ENCODE measurements around the gene ZNF586.
"Not testable (repeated sequence)": the region's sequence is repeated elsewhere in the genome, so short reads cannot be mapped to it uniquely, and the experiment has no call there.

Gene ZNF586

DNA sequence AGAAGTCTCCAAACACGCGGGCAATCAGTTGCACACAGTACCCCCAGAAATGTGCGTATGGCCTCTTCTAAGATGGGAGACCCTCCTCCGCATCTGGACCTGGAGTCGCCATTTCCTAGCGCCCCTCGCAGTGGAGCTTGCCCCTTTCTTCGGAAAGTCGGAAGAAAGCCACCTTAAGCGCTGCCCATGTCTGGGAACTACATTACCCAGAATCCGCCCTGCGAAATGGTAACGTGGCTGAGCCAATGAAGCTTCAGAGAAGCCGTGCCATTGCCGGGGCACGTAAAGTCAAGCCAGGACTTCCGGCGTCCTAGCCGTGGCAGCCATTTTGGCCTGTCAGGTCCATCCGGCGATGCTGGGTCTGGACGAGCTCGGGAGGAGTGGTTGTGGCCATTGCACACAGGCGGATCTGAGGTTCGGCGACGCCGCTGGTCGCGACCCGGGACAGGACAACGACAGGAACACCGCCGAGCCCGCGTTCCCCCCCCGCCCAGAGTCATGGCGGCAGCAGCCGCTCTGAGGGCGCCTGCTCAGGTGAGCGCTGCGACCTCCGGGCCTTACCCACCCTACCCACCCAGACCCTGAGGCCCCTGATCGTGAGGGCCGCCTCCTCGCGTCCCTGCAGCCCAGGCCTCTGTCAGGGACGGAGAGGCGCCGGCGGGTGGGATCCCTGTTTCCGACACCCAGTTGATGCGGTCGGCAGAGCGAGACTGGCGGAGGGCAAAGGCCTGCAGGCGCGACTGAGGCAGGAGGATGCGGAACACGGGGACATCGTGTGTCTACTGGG lies at the start of gene ZNF586:
Gene ZNF586, plus strand, starts transcription at position 332 of the 787 bp plus-strand sequence. Its CDS starts 167 bp downstream, at position 499.
- peak; percentile 71 to 86 (median 80) for DNase-seq

DNA sequence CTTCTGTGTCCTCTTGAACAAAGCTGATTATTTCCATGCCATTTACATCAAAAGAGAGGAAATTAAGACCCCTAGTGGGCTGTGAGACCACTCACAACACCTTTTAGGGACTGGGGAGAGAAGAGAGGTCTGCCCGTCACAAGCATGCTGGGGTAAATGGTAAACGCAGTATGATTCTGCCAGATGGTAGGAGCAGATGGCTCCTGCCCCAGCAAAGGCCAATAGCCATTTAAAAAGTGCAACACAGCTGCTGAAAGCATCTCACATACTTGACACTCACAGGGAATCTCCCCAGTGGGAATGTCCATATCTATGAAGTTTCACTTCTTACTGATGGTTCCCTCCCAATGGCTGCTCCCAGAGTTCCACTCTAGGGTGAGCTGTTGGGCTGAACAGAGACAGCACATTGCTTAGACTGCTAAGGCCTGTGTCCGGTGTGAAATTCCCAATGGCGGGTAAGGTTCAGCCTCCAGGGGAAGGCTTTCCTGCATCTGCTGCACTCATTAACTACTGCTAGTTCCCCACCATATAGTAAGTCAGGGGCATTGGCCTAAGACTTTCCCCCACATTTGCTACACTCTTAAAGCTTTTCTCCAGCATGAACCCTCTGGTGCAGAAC lies 49.5 kb upstream of the ZNF586 start:
- no peak for DNase-seq

GRCh38 chr19:57720878-57721277 lies 48.6 kb upstream of the ZNF586 start:
- no peak for DNase-seq

DNA sequence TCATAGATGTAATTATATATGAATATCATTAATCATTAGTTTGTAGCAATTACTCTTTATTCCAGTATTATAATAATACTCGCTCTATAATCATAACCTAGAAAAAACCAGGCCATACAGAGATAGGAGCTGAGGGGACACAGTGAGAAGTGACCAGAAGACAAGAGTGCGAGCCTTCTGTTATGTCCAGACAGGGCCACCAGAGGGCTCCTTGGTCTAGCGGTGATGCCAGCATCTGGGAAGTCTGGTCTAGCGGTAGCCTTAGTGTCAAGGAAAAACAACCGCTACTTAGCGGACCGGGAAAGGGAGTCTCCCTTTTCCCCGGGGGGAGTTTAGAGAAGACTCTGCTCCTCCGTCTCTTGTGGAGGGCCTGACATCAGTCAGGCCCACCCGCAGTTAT lies 31.2 kb upstream of the ZNF586 start:
- DNase-seq, result peak in 4 of 6 experiments; percentile 2 to 24 (median 10)

GRCh38 chr19:57738770-57739169 lies 30.7 kb upstream of the ZNF586 start:
- not testable (repeated sequence) for DNase-seq

GRCh38 chr19:57746580-57747471 lies 22.6 kb upstream of the ZNF586 start, which contains the start of gene ZNF776:
TSS of gene ZNF776 (plus strand) at chr19:57746815. CDS start at chr19:57747059, 244 bp downstream.
- peak; percentile 51 to 88 (median 78) for DNase-seq

DNA sequence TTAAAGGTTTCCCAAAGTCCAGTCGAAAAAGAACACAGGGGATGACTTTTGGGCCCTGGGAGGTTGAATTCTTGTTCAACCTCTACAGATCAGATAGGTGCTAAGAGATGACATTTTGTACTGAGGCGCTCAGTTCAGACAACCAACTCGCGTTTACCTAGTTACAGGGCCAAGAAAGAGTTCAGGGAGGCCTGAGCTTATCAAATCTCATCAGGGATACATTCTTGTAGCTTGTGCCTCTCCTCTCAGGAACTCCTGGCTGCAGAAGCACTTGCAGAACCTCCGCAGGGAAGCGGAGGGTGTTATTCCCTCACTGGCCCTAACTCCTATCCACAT lies 22.0 kb upstream of the ZNF586 start:
- DNase-seq, result peak in 1 of 6 experiments; percentile 34

GRCh38 chr19:57748029-57748428 lies 21.4 kb upstream of the ZNF586 start:
- DNase-seq, result no peak

- no peak for DNase-seq
Measured at GRCh38 chr19:57754091-57754673, 15.3 kb upstream of the ZNF586 start.

GRCh38 chr19:57755031-57755430 lies 14.4 kb upstream of the ZNF586 start:
- DNase-seq, result no peak

DNA sequence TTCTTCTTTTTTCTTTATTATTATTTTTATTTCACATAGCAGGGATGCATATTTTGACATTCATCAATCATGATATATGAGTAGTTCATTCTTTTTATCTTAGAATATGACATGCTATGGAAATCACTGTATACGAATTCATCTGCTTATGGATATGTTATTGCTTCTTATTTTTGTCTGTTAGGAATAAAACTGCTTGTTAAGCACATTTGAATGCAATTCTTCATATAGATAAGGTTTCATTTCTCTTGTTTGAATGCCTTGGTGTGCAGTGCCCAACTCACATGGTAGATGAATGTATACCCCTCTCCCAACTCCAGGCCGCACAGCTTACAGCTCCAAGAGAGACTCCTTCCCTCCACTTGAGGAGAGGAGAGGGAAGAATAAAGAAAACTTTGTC lies 11.5 kb upstream of the ZNF586 start:
- no peak for DNase-seq

- DNase-seq, result no peak
Measured at GRCh38 chr19:57759096-57759495, 10.4 kb upstream of the ZNF586 start.

- no peak for DNase-seq
Measured at GRCh38 chr19:57771417-57771816, 1.9 kb downstream of the ZNF586 start.

DNA sequence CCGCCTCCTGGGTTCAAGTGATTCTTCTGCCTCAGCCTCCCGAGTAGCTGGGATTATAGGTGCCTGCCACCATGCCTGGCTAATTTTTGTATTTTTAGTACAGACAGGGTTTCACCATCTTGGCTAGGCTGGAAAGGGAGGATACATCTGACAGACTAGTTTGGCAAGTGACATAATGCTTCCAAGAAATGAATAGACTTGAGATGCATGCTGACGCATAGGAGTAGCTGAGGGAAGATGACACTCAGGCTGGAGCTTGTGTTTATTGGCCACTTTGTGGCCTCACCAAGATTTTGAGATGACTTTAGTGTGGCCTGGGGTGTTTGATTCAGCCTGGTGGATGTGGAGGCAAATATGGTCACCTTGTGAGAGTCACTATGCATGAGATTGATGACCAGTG lies 4.0 kb downstream of the ZNF586 start:
- no peak for DNase-seq

- no peak for DNase-seq
Measured at GRCh38 chr19:57776764-57777296, 7.4 kb downstream of the ZNF586 start.

DNA sequence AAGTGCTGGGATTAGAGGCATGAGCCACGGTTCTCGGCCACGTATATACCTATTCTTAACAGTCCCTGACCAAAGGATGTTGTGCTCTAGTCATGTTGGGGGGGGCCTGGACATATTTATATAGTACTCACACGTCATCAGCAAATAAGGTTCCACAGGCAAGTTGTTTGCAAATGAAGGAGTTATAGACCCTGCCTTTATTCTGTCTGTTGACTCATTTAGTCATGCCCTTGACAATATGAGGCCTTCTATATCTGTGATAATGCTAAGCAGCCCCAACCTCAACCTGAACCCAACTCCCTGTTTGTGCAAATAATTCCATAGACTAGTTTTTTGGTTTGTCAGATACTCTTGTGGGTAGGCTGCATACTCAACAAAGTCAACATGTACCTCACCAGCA lies 8.9 kb downstream of the ZNF586 start:
- DNase-seq, result peak in 1 of 6 experiments; percentile 1

- peak in 1 of 6 experiments; percentile 7 for DNase-seq
Measured at GRCh38 chr19:57779220-57779845, 9.9 kb downstream of the ZNF586 start.

DNA sequence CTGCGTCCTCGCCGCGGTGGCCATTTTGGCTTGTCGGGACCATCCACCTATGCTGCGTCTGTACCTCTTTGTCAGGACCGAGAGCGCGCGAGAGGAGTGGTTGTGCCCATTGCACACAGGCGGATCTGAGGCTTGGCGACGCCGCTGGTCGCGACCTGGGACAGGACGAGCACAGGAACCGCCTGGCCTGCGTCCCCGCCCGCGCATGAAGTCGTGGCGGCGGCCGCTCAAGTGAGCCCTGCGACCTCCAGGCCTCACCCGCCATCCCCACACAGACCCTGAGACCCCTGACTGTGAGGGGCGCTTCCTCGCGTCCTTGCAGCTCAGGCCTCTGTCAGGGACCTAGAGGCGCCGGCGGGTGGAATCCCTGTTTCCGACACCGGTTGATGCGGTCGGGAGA lies 16.8 kb downstream of the ZNF586 start:
- DNase-seq, result no peak

DNA sequence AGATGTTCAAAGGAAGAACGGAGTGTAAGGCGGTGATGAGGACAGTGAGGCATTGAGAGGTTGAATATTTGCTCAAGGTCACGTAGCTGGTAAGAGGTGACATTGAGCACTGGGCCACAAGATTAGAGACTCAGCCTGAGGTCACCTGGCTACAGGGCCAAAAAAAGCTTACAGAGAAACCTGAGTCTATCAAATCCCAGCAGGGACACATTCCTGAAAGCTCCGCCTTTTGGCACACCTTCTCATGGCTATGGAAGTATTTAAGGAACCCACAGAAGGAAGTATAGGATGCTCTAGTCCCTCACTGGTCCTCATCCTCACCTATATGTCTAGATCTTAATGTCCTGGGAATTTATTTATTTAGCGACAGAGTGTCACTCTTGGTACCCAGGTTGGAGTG lies 17.4 kb downstream of the ZNF586 start:
- DNase-seq, result no peak

- no peak for DNase-seq
Measured at GRCh38 chr19:57788114-57788692, 18.7 kb downstream of the ZNF586 start.

DNA sequence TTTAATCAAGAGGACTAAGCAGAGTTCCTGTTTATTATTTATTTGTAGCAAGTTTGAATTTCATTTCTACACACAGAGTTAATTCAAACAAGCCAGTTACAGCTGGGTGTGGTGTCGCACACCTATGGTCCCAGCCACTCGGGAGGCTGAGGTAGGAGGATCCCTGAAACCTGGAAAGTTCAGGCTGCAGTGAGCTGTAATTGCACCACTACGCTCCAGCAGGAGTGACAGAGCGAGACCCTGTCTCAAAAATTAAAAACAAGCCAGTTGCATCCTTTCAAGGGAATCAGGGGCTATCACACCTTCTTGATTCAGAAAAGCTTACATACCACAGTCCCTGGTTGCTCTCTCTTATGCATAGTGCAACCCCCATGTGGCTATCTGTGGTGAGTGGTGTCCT lies 19.8 kb downstream of the ZNF586 start:
- DNase-seq, result no peak

DNA sequence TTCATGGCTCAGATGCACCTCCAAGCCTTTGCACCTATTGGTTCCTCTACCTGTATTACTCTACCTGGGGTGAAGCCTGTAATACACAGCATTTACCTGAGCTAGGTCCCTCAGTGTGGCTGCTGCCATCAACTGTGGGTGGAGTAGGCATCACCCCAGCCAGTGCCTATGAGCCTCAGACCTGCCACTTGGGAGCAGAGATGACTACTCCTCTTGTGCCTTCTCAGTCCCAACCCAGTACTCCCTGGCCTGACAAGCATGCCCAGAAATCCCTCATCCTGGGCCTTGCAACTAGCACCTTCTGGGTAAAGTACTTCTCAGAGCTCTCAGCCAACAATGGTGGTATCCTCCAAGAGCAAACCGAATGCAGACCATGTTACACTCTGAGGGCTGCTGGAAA lies 27.1 kb downstream of the ZNF586 start:
- not testable (repeated sequence) for DNase-seq

Data from stimulated activated naive CD4-positive, alpha-beta T cell (primary cell).